Caco-2 (cell line): ENCODE results near the gene SS18. TPM values are rescaled to one million over a fixed set of nuclear protein-coding genes. Genes with fewer than 3 reads are reported as not detected.

Experiments used
- BruUV-seq: library from RNA; stranded (reverse); fragments of 400-500 nt; replicated peaks from 2 replicates; lab custom pipeline; 2021; lab: Mats Ljungman, UMichigan
- CTCF ChIA-PET: fragments of 300-600 bp; sonication (Branson Sonifier 250); formaldehyde crosslinking; loops from one replicate; lab custom pipeline; 2022; ENCODE audit warnings: antibody characterized with exemption; lab: Charles Lee
- POLR2A ChIA-PET: fragments of 300-600 bp; sonication (Branson Sonifier 250); formaldehyde crosslinking; loops from one replicate; lab custom pipeline; 2022; ENCODE audit warnings: antibody characterized with exemption; lab: Charles Lee
- DNase-seq, 2 experiments: peaks; one replicate each; pipeline versions ENCODE4 v3.0.0 to v3.0.0-alpha.2; 2020 to 2022
- H3K27me3 ChIP-seq: replicated peaks from 2 replicates; pipeline ENCODE4 v1.6.0; 2011; ENCODE audit warnings: low read length; ENCODE audit not compliant: control insufficient read depth, insufficient read depth
- H3K36me3 ChIP-seq: 2 replicates; pipeline ENCODE4 v1.5.1; 2011; ENCODE audit warnings: low read length; ENCODE audit not compliant: control insufficient read depth, insufficient read depth
- H3K4me1 ChIP-seq: fragments of 250-450 bp; sonication (Bioruptor Pico); 2 replicates; pipeline ENCODE4 v1.5.1; 2020; ENCODE audit warnings: mild to moderate bottlenecking
- H3K4me3 ChIP-seq: 2 replicates; pipeline ENCODE4 v1.5.1; 2011; ENCODE audit warnings: low read depth, mild to moderate bottlenecking, control low read depth, low read length
- H3K9me3 ChIP-seq: fragments of 250-450 bp; sonication (Bioruptor Pico); 2 replicates; pipeline ENCODE4 v1.5.1; 2020; ENCODE audit warnings: mild to moderate bottlenecking, moderate library complexity
- H3K27ac Mint-ChIP-seq: one replicate; pipeline ENCODE4 v1.8.0; 2022; ENCODE audit warnings: mixed read lengths; ENCODE audit not compliant: unreplicated experiment
- H3K27me3 Mint-ChIP-seq: one replicate; pipeline ENCODE4 v1.8.0; 2022; ENCODE audit warnings: mixed read lengths; ENCODE audit not compliant: insufficient read depth, unreplicated experiment
- H3K36me3 Mint-ChIP-seq: one replicate; pipeline ENCODE4 v1.8.0; 2022; ENCODE audit warnings: mild to moderate bottlenecking, mixed read lengths; ENCODE audit not compliant: insufficient read depth, unreplicated experiment
- H3K4me1 Mint-ChIP-seq: one replicate; pipeline ENCODE4 v1.8.0; 2022; ENCODE audit warnings: low read depth, mixed read lengths; ENCODE audit not compliant: unreplicated experiment
- H3K4me3 Mint-ChIP-seq: one replicate; pipeline ENCODE4 v1.8.0; 2022; ENCODE audit warnings: mild to moderate bottlenecking, moderate library complexity, mixed read lengths; ENCODE audit not compliant: unreplicated experiment
- H3K9me3 Mint-ChIP-seq: one replicate; pipeline ENCODE4 v1.8.0; 2022; ENCODE audit warnings: mixed read lengths; ENCODE audit not compliant: unreplicated experiment
- intact Hi-C: fragments of 100-400 bp; cut with micrococcal nuclease; formaldehyde crosslinking; loops from one replicate; pipeline ENCODE4 v1.10.0; 2022; ENCODE audit not compliant: unreplicated experiment
- total RNA-seq: library from RNA; stranded (reverse); gene quantifications from 2 replicates; pipeline ENCODE4 v1.2.3, GENCODE V29; 2022
- TF ChIP-seq, protein P1 (sequence below), 2 experiments: fragments of 200-600 bp in 1 of 2; IDR thresholded peaks; 1 replicate in 1 of 2; 2 replicates in 1 of 2; pipeline versions ENCODE4 v1.5.1 to v1.8.0; 2011 to 2022; ENCODE audit warnings: antibody characterized with exemption in 1 of 2, control low read depth in 1 of 2, inconsistent platforms in 1 of 2, low read depth in 1 of 2, low read length in 1 of 2, mild to moderate bottlenecking in 1 of 2, moderate library complexity in 1 of 2; ENCODE audit not compliant: insufficient read depth in 1 of 2, severe bottlenecking in 1 of 2, unreplicated experiment in 1 of 2

SS18 gene
- total RNA-seq, 1 experiment from 2014 or later: 34.6 TPM

DNA sequence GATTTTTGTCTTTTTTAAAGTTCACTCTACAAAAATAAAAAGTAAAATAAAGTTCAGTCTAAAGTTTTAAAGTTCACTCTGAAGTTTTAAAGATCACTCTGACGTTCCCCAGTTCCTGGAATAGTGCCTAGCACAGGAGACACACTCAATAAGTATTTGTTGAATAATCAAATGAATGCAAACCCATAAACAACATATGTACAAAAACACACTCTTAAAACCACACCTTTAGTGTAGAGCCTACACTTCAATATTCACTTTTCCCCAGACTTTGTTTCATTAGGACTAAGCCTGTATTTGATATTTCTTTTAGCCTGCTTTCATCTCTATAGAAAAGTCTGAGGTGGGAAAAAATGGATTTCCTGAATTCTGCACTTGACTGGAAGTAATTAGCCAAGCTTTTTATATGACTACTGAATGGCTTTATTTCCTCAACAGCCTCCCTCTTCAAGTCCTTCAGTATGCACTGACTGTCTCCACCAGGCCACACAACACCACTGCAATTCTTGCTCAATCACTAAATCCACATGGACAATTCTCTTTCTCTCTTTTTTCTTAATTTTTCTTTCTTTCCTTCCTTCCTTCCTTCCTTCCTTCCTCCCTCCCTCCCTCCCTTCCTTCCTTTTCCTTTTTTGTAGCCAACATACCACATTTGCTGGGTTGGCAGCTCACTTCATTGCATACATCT lies 104.6 kb downstream of the SS18 start:
- no peaks in the 10 kb centered on the region for H3K4me1 Mint-ChIP-seq
- H3K36me3 ChIP-seq: no peaks in the 10 kb centered on the region
- H3K4me1 ChIP-seq: no peaks in the 10 kb centered on the region
- no peaks in the 10 kb centered on the region for H3K9me3 Mint-ChIP-seq
- DNase-seq: no peak
- TF ChIP-seq, protein P1, sequence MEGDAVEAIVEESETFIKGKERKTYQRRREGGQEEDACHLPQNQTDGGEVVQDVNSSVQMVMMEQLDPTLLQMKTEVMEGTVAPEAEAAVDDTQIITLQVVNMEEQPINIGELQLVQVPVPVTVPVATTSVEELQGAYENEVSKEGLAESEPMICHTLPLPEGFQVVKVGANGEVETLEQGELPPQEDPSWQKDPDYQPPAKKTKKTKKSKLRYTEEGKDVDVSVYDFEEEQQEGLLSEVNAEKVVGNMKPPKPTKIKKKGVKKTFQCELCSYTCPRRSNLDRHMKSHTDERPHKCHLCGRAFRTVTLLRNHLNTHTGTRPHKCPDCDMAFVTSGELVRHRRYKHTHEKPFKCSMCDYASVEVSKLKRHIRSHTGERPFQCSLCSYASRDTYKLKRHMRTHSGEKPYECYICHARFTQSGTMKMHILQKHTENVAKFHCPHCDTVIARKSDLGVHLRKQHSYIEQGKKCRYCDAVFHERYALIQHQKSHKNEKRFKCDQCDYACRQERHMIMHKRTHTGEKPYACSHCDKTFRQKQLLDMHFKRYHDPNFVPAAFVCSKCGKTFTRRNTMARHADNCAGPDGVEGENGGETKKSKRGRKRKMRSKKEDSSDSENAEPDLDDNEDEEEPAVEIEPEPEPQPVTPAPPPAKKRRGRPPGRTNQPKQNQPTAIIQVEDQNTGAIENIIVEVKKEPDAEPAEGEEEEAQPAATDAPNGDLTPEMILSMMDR (IDR thresholded peaks at IDR 0.05; ENCODE audit: insufficient read depth in 1 of 2, low read depth in 1 of 2, low read length in 1 of 2, severe bottlenecking in 1 of 2, unreplicated experiment in 1 of 2): no peak
- POLR2A ChIA-PET: no interaction called here
- no peak overlapping the region for H3K4me3 Mint-ChIP-seq
- no peaks in the 10 kb centered on the region for H3K9me3 ChIP-seq
- H3K27me3 ChIP-seq: no peaks in the 10 kb centered on the region
- intact Hi-C loops: no loop called here
- CTCF ChIA-PET: no interaction called here
- BruUV-seq: no TSS peak
- no peak overlapping the region for H3K27ac Mint-ChIP-seq
- H3K36me3 Mint-ChIP-seq: no peaks in the 10 kb centered on the region
- no peak overlapping the region for H3K4me3 ChIP-seq
- H3K27me3 Mint-ChIP-seq: peaks cover 9% of the 10 kb centered on the region

DNA sequence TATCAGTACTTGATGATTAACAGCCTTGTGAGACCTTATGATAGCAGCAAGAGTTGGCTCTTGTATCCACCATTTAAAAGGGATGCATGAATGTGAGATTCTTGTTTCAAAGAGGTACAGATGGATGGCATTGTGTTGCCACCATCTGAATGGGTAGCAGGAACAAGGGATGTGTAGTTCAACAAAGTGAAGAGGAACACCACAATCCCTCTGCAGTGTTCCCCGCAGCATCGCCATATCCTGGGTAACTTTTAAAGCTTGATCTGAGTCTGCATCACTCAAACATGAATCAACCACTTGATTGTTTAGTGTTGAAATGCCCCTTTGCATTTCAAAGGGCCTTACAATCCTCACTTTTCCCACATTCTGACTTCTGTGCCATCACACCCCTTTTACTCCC lies 106.7 kb downstream of the SS18 start:
- no peaks in the 10 kb centered on the region for H3K4me1 Mint-ChIP-seq
- Histone ChIP-seq H3K4me3 (no peak overlapping the region), H3K36me3 (no peaks in the 10 kb centered on the region), H3K9me3 (no peaks in the 10 kb centered on the region), H3K27me3 (no peaks in the 10 kb centered on the region), H3K4me1 (no peaks in the 10 kb centered on the region)
- no peak overlapping the region for H3K27ac Mint-ChIP-seq
- ChIA-PET POLR2A (no interaction called here), CTCF (no interaction called here)
- BruUV-seq: no TSS peak
- H3K4me3 Mint-ChIP-seq: no peak overlapping the region
- H3K36me3 Mint-ChIP-seq: no peaks in the 10 kb centered on the region
- H3K9me3 Mint-ChIP-seq: no peaks in the 10 kb centered on the region
- DNase-seq: no peak
- TF ChIP-seq, protein P1 (IDR thresholded peaks at IDR 0.05; ENCODE audit: insufficient read depth in 1 of 2, low read depth in 1 of 2, low read length in 1 of 2, severe bottlenecking in 1 of 2, unreplicated experiment in 1 of 2): no peak
- intact Hi-C loops: no loop called here
- peaks cover 6% of the 10 kb centered on the region for H3K27me3 Mint-ChIP-seq

DNA sequence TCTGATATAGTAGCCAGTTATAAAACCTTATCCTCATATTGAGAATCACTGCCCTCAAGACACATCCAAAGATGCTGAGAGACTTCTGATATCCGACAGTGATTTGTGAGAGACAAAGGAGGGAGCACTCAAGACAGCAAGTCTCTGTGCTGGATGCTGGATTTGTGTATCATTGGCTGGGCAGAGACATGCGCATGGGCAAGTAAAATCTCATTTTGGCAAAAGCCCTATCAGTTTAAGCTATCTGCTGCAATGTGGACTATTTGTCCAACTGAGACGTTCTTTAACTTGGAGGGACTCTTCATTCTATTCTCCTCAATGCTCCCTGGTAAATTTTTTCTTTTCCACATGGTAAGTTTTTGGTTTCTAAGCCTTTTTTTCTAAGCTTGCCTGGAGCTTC lies 107.5 kb downstream of the SS18 start:
- BruUV-seq: no TSS peak
- H3K27me3 Mint-ChIP-seq: peaks cover 6% of the 10 kb centered on the region

More for the DNA sequence above, 107.5 kb downstream of the SS18 start:
- DNase-seq: no peak
- H3K36me3 Mint-ChIP-seq: no peaks in the 10 kb centered on the region
- Histone ChIP-seq H3K4me3 (no peak overlapping the region), H3K4me1 (no peaks in the 10 kb centered on the region), H3K36me3 (no peaks in the 10 kb centered on the region), H3K27me3 (no peaks in the 10 kb centered on the region), H3K9me3 (no peaks in the 10 kb centered on the region)
- ChIA-PET CTCF (no interaction called here), POLR2A (no interaction called here)
- TF ChIP-seq, protein P1 (IDR thresholded peaks at IDR 0.05; ENCODE audit: insufficient read depth in 1 of 2, low read depth in 1 of 2, low read length in 1 of 2, severe bottlenecking in 1 of 2, unreplicated experiment in 1 of 2): no peak
- H3K4me1 Mint-ChIP-seq: no peaks in the 10 kb centered on the region
- H3K27ac Mint-ChIP-seq: no peak overlapping the region
- intact Hi-C loops: no loop called here
- H3K9me3 Mint-ChIP-seq: no peaks in the 10 kb centered on the region
- no peak overlapping the region for H3K4me3 Mint-ChIP-seq
